Measurements from ENCODE around the gene BRIP1. TPM values are rescaled to one million over a fixed set of nuclear protein-coding genes. Genes with fewer than 3 reads are reported as not detected.
"Not testable (repeated sequence)": the region's sequence is repeated elsewhere in the genome, so short reads cannot be mapped to it uniquely, and the experiment has no call there.

Gene BRIP1
- total RNA-seq, 4 donors from 2014 or later = 0.13 to 0.79 (median 0.38) TPM

GRCh38 chr17:61678339-61678738 is 185.0 kb downstream of the BRIP1 start:
- DNase-seq (ENCODE audit: low spot score) (no peak), ATAC-seq (ENCODE audit: low FRiP score) (no peak)
- TF ChIP-seq CTCF (IDR thresholded peaks at IDR 0.05) = no peak

- ATAC-seq (ENCODE audit: low FRiP score); DNase-seq (ENCODE audit: low spot score): not testable (repeated sequence)
Measured at GRCh38 chr17:61677150-61677811, 186.0 kb downstream of the BRIP1 start.

DNA sequence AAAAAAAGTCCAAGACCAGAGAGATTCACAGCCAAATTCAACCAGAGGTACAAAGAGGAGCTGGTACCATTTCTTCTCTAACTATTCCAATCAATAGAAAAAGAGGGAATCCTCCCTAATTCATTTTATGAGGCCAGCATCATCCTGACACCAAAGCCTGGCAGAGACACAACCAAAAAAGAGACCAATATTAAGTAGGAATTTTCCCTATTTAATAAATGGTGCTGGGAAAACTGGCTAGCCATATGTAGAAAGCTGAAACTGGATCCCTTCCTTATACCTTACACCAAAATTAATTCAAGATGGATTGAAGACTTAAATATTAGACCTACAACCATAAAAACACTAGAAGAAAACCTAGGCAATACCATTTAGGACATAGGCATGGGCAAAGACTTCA is 186.8 kb downstream of the BRIP1 start:
- not testable (repeated sequence) for DNase-seq (ENCODE audit: low spot score); ATAC-seq (ENCODE audit: low FRiP score)

DNA sequence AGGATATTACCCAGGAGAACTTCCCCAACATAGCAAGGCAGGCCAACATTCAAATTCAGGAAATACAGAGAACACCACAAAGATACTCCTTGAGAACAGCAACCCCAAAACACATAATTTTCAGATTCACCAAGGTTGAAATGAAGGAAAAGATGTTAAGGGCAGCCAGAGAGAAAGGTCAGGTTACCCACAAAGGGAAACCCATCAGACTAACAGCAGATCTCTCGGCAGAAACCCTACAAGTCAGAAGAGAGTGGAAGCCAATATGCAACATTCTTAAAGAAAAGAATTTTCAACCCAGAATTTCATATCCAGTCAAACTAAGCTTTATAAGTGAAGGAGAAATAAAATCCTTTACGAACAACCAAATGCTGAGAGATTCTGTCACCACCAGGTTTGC is 188.7 kb downstream of the BRIP1 start:
- DNase-seq (ENCODE audit: low spot score); ATAC-seq (ENCODE audit: low FRiP score): not testable (repeated sequence)

GRCh38 chr17:61673019-61673897 is 190.1 kb downstream of the BRIP1 start:
- not testable (repeated sequence) for ATAC-seq (ENCODE audit: low FRiP score); DNase-seq (ENCODE audit: low spot score)

DNA sequence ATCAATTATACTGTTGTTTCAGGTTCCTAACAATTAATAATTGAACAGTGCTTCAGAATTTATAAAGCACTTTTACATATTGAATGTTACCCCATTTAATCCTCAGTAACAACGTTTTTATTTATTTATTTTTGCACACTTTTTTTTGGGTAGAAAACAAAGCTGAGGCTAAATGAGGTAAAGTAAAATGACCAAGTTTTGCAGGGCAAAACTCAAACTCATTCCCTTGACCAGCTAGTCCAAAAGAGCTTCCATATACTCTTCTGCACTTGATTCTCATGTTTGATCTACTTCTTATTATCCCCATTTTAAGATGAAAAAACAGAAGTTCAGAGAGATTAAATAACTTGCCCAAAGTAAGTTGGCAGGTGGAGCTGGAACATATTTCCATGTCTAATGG is 191.2 kb downstream of the BRIP1 start:
- DNase-seq (ENCODE audit: low spot score) (no peak), ATAC-seq (ENCODE audit: low FRiP score) (no peak)
- TF ChIP-seq CTCF (IDR thresholded peaks at IDR 0.05) = no peak

DNA sequence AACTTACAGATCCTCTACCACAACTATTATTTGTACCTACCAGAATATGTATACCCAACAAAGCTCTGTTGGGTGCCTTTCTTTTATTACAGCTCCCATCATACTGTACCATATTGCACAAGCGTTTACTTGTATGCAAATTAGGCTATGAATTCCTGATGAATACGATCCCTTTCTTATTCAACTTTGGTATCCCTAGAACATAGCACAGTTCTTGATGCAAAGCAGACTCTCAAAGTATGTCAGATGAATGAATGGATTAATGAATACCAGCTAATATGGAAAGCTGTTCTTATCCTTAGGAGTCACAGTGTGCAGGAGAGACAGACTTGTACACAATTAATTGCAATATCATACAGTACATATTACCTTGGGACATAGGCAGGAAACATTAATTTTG is 192.6 kb downstream of the BRIP1 start:
- DNase-seq (ENCODE audit: low spot score) = no peak
- no peak for ATAC-seq (ENCODE audit: low FRiP score)
- no peak for TF ChIP-seq CTCF (IDR thresholded peaks at IDR 0.05)

DNA sequence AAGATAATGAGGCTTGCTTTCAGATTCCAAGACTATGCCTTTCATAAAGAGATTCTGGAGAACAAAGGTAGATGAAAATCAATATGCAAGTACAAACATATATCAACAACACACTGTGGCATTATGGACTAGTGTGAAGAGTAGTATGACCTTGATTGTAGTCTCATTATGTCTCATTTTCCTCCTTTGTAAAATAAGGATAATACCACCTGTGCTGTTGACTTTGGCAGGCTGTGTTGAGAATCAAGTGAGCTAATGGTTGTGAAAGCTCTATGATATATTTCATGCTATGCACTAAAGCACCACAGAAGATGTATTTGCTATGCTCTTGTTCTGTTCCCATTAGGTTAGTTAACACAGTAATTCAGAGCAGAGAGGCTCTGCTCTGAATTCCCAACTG is 193.8 kb downstream of the BRIP1 start:
- DNase-seq (ENCODE audit: low spot score) (no peak), ATAC-seq (ENCODE audit: low FRiP score) (no peak)
- no peak for TF ChIP-seq CTCF (IDR thresholded peaks at IDR 0.05)

GRCh38 chr17:61668486-61668885 is 194.8 kb downstream of the BRIP1 start:
- ATAC-seq (ENCODE audit: low FRiP score) (no peak), DNase-seq (ENCODE audit: low spot score) (no peak)
- TF ChIP-seq CTCF (IDR thresholded peaks at IDR 0.05) = no peak

- not testable (repeated sequence) for DNase-seq (ENCODE audit: low spot score); ATAC-seq (ENCODE audit: low FRiP score)
Measured at GRCh38 chr17:61666406-61667088, 196.8 kb downstream of the BRIP1 start.

All from omental fat pad (tissue), 4 donors.